Effector memory CD4-positive, alpha-beta T cell (primary cell): ENCODE results near the gene SLC5A3.

ENCODE experiments used
- DNase-seq, 3 donors: peaks; one replicate each; pipeline ENCODE4 v3.0.0-alpha.2; 2020
- H3K27ac ChIP-seq: 2 replicates; pipeline ENCODE4 v1.7.0; 2013; ENCODE audit warnings: mild to moderate bottlenecking, low read length, moderate library complexity; ENCODE audit not compliant: insufficient read depth, poor library complexity, severe bottlenecking
- H3K27me3 ChIP-seq: replicated peaks from 2 replicates; pipeline ENCODE4 v1.7.0; 2013; ENCODE audit warnings: mild to moderate bottlenecking, low read length; ENCODE audit not compliant: insufficient read depth, control insufficient read depth, poor library complexity, severe bottlenecking
- H3K36me3 ChIP-seq: 2 replicates; pipeline ENCODE4 v1.7.0; 2013; ENCODE audit warnings: mild to moderate bottlenecking, low read length, moderate library complexity; ENCODE audit not compliant: control insufficient read depth, insufficient read depth
- H3K4me1 ChIP-seq: 2 replicates; pipeline ENCODE4 v1.7.0; 2013; ENCODE audit warnings: low read length, mild to moderate bottlenecking; ENCODE audit not compliant: control insufficient read depth, insufficient read depth, poor library complexity, severe bottlenecking
- H3K4me3 ChIP-seq: 2 replicates; pipeline ENCODE4 v1.7.0; 2013; ENCODE audit warnings: low read length, low read depth, mild to moderate bottlenecking; ENCODE audit not compliant: insufficient read depth, poor library complexity, severe bottlenecking
- H3K9me3 ChIP-seq: 2 replicates; pipeline ENCODE4 v1.7.0; 2013; ENCODE audit warnings: mild to moderate bottlenecking, low read length, moderate library complexity; ENCODE audit not compliant: control insufficient read depth

The SLC5A3 gene

GRCh38 chr21:34078915-34079314 is 5.5 kb downstream of the SLC5A3 start:
- no peaks in the 10 kb centered on the region for H3K27me3 ChIP-seq
- H3K27ac ChIP-seq, result no peak overlapping the region
- H3K4me3 ChIP-seq, result no peak overlapping the region
- H3K36me3 ChIP-seq, result no peaks in the 10 kb centered on the region
- H3K9me3 ChIP-seq, result no peaks in the 10 kb centered on the region
- peaks cover 30% of the 10 kb centered on the region for H3K4me1 ChIP-seq
- no peak for DNase-seq

- DNase-seq, result no peak
- peaks cover 22% of the 10 kb centered on the region for H3K4me1 ChIP-seq
- H3K4me3 ChIP-seq, result no peak overlapping the region
- H3K9me3 ChIP-seq, result no peaks in the 10 kb centered on the region
- H3K27ac ChIP-seq, result no peak overlapping the region
- H3K36me3 ChIP-seq, result no peaks in the 10 kb centered on the region
- no peaks in the 10 kb centered on the region for H3K27me3 ChIP-seq
Measured at GRCh38 chr21:34080710-34081109, 7.3 kb downstream of the SLC5A3 start.

GRCh38 chr21:34082769-34083168 is 9.4 kb downstream of the SLC5A3 start:
- H3K9me3 ChIP-seq, result no peaks in the 10 kb centered on the region
- H3K4me1 ChIP-seq, result peaks cover 23% of the 10 kb centered on the region

GRCh38 chr21:34083357-34083756 is 10.0 kb downstream of the SLC5A3 start:
- H3K27ac ChIP-seq, result no peak overlapping the region
- H3K9me3 ChIP-seq, result no peaks in the 10 kb centered on the region
- H3K4me3 ChIP-seq, result no peak overlapping the region
- no peaks in the 10 kb centered on the region for H3K36me3 ChIP-seq
- no peaks in the 10 kb centered on the region for H3K27me3 ChIP-seq
- H3K4me1 ChIP-seq, result peaks cover 19% of the 10 kb centered on the region
- DNase-seq, result no peak

More at GRCh38 chr21:34082769-34083168, 9.4 kb downstream of the SLC5A3 start:
- H3K36me3 ChIP-seq, result no peaks in the 10 kb centered on the region
- no peak overlapping the region for H3K27ac ChIP-seq
- H3K4me3 ChIP-seq, result no peak overlapping the region
- no peaks in the 10 kb centered on the region for H3K27me3 ChIP-seq
- DNase-seq, result no peak

GRCh38 chr21:34085129-34085528 is 11.8 kb downstream of the SLC5A3 start:
- Histone ChIP-seq H3K36me3 (no peaks in the 10 kb centered on the region), H3K4me3 (no peak overlapping the region), H3K27ac (no peak overlapping the region), H3K9me3 (no peaks in the 10 kb centered on the region), H3K4me1 (peaks cover 11% of the 10 kb centered on the region), H3K27me3 (no peaks in the 10 kb centered on the region)
- no peak for DNase-seq

GRCh38 chr21:34086887-34087306 is 13.5 kb downstream of the SLC5A3 start:
- no peaks in the 10 kb centered on the region for H3K27me3 ChIP-seq
- H3K36me3 ChIP-seq, result no peaks in the 10 kb centered on the region
- H3K9me3 ChIP-seq, result no peaks in the 10 kb centered on the region
- no peak overlapping the region for H3K4me3 ChIP-seq
- H3K4me1 ChIP-seq, result peaks cover 11% of the 10 kb centered on the region
- H3K27ac ChIP-seq, result no peak overlapping the region
- DNase-seq, result no peak

GRCh38 chr21:34088752-34089151 is 15.4 kb downstream of the SLC5A3 start:
- Histone ChIP-seq H3K4me1 (peaks cover 9% of the 10 kb centered on the region), H3K27me3 (no peaks in the 10 kb centered on the region)

GRCh38 chr21:34091032-34091431 is 17.7 kb downstream of the SLC5A3 start:
- no peak for DNase-seq
- H3K4me1 ChIP-seq, result peaks cover 5% of the 10 kb centered on the region
- no peak overlapping the region for H3K4me3 ChIP-seq
- H3K27me3 ChIP-seq, result no peaks in the 10 kb centered on the region
- no peaks in the 10 kb centered on the region for H3K9me3 ChIP-seq
- no peak overlapping the region for H3K27ac ChIP-seq
- peaks cover 10% of the 10 kb centered on the region for H3K36me3 ChIP-seq

More at GRCh38 chr21:34088752-34089151, 15.4 kb downstream of the SLC5A3 start:
- no peaks in the 10 kb centered on the region for H3K36me3 ChIP-seq
- no peak overlapping the region for H3K4me3 ChIP-seq
- no peaks in the 10 kb centered on the region for H3K9me3 ChIP-seq
- no peak overlapping the region for H3K27ac ChIP-seq
- no peak for DNase-seq

- Histone ChIP-seq H3K27ac (no peak overlapping the region), H3K36me3 (peaks cover 13% of the 10 kb centered on the region), H3K9me3 (no peaks in the 10 kb centered on the region), H3K27me3 (no peaks in the 10 kb centered on the region), H3K4me1 (peaks cover 3% of the 10 kb centered on the region), H3K4me3 (no peak overlapping the region)
- DNase-seq, result no peak
Measured at GRCh38 chr21:34091607-34092006, 18.2 kb downstream of the SLC5A3 start.

- no peak for DNase-seq
- H3K4me1 ChIP-seq, result no peaks in the 10 kb centered on the region
- H3K4me3 ChIP-seq, result no peak overlapping the region
- H3K27me3 ChIP-seq, result no peaks in the 10 kb centered on the region
- no peaks in the 10 kb centered on the region for H3K9me3 ChIP-seq
- peaks cover 17% of the 10 kb centered on the region for H3K36me3 ChIP-seq
- H3K27ac ChIP-seq, result no peak overlapping the region
Measured at GRCh38 chr21:34092262-34092921, 19.0 kb downstream of the SLC5A3 start.
